ENCODE measurements around the gene P2RX7.
"Not testable (repeated sequence)": the region's sequence is repeated elsewhere in the genome, so short reads cannot be mapped to it uniquely, and the experiment has no call there.

P2RX7 gene

DNA sequence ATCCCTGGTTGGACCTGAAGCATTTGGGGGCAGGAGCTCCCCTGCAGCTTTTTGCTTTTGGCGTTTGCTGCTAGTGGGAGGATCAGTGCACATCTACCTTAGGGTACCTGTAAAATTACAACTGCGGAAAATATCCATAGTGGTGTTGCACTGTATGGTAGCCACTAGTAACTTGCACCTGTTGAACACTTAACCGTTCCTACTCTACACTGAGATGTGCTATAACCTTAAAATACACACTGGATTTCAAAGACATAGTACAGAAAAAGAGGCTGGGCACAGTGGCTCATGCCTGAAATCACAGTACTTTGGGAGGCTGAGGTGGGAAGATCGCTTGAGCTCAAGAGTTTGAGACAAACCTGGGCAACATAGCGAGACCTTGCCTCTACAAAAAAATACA lies 80.2 kb downstream of the P2RX7 start:
- DNase-seq: no peak

DNA sequence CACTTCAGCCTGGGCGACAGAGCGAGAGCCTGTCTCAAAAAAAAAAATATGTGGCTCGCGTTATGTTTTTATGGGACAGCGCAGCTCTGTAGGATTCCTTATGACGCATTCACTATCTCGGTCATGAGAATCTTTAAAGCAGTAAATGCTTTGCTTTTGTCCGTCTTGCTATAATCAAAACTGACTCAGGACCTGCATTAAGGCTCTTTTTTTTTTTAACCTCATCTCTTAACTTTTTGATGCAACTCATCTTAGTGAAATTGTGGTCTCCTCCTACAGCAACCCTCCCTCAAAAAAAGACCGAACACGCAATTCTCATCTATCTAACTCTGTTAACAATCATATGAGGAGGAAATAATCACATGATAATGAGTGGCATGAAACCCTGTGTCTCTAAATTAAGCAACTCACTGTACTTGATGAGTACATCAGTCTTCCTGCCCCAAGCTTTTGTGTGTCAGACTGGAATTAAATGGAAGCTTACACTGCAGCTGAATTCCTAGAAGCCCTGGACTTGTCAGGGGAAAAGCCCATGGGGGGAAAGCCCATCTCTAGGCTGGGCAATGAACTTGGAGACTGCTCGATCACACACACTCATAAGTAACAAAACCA lies 81.6 kb downstream of the P2RX7 start:
- no peak for DNase-seq

DNA sequence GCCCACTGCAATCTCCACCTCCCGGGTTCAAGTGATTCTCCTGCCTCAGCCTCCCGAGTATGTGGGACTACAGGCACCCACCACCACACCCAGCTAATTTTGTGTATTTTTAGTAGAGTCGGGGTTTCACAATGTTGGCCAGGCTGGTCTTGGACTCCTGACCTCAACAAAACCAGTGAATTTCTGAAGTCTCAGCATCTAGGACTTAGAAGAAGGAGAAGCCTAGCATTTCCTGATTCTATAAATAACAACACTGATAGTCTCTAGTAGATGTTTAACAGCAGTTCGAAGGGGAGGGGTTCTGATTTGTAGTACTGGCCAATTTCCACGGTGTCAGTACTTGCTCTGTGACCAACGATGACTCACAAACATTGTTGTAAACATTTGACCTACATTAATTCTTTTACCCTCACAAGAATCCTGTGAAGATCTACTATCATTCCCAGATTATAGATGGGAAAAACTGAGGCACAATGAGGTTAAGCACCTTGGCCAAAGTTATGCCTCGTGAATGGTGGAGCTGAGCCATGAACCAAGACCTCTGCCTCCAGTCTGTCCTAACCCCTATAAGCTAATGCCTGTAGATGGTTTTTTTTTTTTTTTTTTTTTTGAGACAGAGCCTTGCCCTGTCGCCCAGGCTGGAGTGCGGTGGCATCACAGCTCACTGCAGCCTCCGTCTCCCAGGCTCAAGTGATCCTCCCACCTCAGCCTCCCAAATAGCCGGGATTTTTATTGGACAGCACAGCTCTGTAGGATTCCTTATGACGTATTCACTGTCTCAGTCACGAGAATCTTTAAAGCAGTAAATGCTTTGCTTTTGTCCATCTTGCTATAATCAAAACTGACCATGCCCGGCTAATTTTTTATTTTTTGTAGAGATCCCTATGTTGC lies 82.4 kb downstream of the P2RX7 start:
- DNase-seq: no peak

DNA sequence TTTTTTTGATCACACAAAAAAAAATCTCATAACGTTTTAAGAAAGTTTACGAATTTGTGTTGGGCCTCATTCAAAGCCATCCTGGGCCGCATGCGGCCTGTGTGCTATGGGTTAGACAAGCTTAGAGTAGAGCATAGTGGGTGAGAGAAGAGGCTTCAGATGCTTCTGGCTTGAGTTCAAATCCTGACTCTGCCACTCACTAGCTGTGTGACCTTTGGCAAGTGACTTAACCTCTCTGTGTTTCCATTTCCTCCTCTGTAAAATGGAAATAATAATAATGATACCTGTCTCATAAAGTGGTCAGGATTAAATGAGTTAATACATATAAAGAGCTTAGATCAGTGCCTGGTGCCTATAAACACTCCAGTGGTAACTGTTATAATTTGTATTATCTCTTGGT lies 83.4 kb downstream of the P2RX7 start:
- DNase-seq: no peak

DNA sequence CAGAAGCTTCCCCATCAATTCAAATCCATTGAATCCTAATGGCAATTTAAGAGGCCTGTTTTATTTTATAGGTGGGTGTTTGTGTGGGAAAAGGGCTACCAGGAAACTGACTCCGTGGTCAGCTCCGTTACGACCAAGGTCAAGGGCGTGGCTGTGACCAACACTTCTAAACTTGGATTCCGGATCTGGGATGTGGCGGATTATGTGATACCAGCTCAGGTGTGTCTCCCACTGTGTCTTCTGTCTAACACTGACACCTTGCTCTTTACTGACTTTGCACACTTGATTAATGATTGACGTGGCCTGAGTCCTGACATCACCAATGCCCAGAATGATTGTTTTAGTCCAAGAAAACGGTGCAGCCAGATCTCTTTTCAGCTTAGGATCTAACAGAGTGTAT lies 84.4 kb downstream of the P2RX7 start:
- no peak for DNase-seq

DNA sequence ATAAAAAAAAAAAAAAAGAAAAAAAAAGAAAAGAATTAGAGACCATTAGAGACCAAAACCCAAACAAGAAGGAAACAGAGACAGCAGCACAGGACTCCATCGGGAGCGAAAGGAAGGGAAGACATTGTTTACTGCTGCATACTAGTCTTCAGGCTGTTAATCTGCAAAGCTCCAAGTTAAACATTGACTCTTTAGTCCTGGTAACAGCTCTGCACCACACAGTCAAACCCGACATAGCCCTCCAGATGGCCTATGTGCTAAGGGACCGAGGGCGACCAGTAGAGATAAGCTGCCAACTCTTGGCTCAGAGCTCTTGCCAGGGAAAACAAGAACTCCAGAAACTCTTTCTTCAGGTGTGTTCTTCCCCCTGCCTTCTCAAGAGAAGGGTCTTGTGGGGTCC lies 85.1 kb downstream of the P2RX7 start:
- DNase-seq: no peak

DNA sequence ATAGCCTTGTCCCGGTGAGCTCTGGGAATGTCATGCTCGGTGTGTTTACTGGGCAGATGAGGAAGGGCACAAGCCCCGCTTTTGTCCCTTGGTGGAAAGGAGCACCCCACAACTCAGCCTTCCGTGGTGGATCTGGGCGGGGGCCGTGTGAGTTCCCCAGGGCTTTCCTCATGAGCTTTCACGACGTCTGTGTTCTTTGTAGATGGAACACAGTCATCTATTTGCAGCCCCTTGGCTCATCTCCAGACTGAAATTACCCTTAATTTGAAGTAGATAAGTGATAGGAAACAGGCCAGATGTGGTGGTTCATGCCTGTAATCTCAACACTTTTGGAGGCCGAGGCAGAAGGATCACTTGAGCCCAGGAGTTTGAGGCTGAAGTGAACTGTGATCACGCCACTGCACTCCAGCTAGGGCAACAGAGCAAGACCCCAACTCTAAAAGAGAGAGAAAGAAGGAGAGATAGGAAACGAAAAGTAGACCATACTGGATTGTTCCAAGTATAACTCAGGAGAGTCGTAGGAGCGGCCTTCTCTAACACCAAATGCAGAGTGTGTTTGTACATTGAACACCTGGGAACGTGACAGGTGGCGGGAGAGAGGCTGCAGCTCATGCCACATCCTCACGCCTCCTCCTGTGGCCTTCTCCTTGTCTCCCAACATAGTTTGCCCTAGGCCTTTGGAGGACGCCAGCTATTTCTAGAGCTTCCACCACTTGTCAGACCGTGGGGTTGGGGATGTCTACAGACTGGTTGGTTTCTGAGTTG lies 86.1 kb downstream of the P2RX7 start:
- DNase-seq: no peak

DNA sequence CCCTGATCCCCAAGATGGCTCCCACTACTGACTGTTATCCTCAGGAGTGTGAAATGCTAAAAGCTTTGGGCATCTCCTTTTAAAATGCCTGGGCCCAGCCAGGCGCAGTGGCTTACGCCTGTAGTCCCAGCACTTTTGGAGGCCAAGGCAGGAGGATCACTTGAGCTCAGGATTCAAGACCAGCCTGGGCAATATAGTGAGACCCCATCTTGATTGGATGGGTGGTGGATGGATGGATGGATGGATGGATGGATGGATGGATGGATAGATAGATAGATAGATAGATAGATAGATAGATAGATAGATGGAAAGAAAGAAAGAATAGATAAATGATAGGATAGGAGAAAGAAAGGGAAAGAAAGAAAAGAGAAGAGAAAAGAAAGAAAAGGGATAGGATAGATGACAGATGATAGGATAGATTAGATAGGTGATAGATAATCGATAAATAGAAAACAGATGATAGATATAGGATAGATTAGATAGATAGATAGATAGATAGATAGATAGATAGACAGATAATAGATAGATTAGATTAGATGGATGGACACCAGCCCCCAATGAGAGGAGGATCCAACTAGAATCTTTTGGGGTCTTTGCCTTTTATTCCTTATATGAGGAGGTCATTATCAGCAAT lies 86.8 kb downstream of the P2RX7 start:
- no peak for DNase-seq

DNA sequence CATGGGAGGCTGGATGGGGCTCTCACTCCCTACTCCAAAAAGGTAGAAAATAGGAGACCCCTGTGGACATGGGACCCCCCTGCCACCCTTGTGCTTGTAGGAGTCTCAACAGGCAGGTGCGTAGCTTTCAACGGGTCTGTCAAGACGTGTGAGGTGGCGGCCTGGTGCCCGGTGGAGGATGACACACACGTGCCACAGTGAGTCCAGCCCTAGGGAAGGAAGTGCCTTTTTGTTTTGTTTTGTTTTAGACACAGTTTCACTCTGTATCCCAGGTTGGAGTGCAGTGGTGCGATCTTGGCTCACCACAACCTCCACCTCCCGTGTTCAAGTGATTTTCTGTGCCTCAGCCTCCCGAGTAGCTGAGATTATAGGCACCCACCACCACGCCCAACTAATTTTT lies 90.2 kb downstream of the P2RX7 start:
- DNase-seq: no peak

DNA sequence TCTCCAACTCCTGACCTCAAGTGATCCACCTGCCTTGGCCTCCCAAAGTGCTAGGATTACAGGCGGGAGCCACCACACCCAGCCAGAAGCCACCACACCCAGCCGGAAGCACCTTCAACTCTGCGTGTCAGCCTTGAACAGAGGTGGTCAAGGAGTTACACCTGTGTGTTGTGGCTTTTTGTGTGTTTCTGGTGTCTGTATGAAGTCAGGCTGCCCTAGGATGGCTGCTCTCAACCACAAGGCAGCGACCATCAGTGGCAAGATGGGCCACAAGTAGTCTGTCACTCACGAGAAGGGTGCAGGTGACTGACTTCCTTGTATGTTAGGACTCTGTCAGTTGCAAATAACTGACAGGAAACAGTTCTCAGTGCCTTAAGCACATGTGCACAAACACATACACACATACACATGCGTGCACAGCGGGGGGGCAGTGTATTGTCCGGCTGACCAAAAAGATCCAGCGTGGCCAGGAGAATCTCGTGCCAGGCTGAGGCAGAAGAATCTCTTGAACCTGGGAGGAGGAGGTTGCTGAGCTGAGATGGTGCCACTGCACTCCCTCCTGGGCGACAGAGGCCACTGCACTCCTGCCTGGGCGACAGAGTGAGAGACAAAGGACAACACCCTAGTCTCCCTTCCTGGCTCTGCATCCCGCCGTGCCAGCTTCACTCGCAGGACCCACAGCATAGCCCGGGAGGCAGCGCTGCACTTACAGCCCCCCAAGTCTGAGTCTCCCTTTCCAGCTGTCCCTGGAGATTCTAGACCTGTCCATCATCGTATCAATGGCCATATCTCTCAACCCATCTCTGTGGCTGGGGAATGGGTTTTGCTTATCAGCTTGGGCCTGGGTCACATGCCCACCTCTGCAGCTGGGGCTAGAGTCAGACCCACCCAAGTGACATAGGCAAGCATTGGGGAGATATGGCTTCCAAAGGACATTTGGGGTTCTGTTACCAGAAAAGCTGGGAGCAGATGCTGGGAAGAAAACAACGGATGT lies 90.9 kb downstream of the P2RX7 start:
- no peak for DNase-seq

DNA sequence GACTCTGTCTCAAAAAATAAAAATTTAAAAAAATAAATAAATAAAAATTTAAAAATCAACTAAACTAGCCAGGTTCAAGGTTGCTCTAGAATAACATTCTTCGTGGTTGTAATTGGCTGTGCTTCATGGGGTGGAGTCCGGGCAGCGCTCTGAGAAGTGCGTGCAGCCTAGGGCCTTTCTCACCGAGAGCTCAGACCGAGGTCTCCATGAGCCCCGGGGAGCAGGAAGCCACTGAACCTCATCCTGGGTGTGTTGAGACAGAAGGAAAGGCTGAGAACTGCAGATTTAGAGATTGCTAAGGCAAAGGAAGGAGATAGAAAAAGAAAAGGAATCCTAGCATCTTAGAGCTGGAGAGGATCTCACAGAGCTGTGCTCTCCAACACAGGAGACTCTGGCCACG lies 91.9 kb downstream of the P2RX7 start:
- DNase-seq: no peak

DNA sequence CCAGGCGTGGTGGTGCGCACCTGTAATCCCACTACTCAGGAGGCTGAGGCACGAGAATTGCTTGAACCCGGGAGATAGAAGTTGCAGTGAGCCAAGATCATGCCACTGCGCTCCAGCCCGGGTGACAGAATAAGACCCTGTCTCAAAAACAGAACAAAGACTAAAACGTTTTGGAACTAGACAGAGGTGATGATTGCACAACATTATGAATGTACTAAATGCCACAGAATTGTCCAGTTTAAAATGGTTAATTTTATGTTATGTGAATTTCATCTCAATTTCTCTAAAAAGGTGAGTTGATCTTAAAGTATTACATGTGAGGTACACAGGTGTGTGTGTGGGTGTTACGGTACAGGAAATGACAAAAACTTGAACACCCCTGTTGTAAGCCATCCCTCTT lies 93.7 kb downstream of the P2RX7 start:
- DNase-seq: no peak

DNA sequence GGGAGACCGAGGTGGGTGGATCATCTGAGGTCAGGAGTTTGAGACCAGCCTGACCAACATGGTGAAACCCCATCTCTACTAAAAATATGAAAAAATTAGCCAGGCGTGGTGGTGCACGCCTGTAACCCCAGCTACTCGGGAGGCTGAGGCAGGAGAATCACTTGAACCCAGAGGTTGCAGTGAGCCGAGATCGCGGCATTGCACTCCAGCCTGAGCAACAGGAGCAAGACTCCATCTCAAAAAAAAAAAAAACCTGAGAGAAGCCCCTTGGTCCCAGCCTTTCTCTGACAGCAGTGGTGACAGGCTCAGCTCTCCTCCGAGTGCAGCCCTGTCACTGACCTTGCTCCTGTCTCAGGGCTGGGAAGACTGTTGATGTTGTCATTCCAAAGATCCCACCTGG lies 94.2 kb downstream of the P2RX7 start:
- DNase-seq: not testable (repeated sequence)

DNA sequence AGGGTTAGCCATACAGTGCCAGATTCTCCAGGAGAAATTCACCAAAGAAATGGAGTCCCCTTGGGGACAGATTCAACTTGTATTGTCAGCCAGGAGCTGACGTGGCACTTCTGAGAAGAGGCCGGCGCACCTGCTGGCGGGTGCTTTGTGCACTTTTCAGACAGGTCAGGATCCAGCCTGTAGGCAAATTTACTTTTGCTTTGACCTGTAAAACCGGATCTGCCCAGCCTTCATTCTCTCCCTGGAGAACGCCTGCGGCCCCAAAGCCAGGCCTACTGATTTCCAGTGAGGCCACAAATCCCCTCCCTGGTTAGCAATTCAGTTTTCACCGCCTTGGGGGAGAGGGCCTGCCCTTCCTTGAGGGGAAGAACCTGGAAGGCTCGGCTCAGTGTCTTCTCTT lies 94.6 kb downstream of the P2RX7 start:
- no peak for DNase-seq

DNA sequence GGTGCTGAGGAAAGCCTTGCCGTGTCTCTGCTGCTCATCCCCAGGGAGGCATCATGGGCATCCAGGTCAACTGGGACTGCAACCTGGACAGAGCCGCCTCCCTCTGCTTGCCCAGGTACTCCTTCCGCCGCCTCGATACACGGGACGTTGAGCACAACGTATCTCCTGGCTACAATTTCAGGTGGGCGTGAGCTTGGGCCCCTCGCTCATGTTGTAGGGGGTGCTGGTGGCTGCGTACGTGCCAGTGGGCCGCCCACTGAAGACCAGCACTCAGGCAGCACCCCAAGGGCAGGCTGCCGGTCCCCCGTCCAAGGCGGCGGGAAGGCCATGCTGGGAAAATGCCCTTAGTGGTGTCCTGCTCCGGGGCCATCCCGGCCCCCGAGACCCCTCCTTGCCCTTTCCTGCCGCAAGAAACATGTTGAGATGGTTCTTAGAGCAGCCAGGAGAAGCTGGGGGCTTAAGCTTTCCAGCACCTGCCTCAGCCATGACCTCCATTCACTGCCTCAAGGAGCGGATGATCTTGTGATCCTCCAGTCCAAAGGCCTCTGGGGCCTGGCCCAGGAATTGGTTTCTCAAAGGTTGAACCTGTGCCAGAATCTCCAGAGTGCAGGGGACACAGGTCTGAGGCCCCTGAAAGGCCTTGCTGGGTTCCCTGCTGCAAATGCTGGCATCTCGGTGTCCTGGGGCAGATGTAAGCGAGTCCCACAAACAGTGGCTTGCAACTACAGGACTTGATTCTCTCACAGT lies 96.4 kb downstream of the P2RX7 start:
- no peak for DNase-seq

DNA sequence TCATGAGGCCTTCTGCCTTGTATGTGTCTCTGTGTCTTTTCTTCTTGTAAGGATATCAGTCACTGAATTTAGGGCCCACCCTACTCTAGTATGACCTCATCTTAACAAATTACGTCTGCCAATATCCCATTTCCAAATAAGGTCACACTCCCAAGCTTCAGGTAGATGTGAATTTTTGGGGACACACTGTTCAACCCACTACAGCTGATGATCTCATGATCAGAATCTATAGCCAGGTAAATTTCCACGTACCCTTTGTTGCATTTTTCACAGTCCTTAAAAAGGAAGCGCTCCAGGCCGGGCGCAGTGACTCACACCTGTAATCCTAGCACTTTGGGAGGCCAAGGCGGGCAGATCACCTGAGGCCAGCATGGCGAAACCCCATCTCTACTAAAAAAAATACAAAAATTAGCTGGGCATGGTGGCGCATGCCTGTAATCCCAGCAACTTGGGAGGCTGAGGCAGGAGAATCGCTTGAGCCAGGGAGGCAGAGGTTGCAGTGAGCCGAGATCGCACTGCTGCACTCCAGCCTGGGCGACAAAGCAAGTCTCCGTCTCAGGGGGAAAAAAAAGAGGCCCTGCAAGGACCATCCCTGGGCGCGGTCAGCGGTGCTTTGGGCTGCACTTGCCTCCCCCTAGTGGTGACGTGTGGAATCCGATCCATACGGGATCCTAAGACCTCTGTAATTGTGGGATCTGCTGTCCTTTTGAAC lies 97.3 kb downstream of the P2RX7 start:
- DNase-seq: not testable (repeated sequence)

DNA sequence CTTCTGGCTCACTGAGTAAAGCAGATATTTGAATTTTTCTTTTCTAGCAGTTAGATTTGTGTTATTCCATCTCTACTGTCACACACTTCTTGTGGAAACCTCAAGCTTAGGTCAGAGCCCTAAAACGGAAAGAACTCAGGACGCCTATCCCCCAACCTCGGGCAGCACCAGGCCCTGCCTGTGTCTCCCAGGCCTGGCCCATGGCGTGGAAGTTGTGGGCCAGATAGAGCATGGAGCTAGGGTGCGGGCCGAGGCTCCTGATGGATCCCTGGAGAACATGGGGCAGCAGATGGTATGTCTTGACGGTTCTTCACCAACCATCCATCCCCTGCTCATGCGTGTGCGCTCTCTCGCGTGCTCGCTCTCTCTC lies 97.8 kb downstream of the P2RX7 start:
- no peak for DNase-seq

DNA sequence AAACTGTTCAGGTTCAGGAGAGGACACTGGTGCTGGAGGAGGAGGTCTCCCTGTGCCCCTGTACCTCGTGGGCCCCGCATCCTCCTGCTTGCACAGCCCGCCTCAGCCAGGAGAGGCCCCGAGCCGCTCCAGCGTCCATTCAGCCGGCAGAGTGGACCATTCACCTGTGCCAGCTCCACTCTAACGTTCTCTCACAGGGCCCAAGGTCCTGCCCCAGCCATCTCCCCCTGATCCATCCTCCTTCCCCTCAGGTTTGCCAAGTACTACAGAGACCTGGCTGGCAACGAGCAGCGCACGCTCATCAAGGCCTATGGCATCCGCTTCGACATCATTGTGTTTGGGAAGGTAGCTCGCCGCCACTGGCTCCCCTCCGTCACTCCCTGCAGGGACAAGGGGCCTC lies 99.5 kb downstream of the P2RX7 start:
- DNase-seq: no peak

DNA sequence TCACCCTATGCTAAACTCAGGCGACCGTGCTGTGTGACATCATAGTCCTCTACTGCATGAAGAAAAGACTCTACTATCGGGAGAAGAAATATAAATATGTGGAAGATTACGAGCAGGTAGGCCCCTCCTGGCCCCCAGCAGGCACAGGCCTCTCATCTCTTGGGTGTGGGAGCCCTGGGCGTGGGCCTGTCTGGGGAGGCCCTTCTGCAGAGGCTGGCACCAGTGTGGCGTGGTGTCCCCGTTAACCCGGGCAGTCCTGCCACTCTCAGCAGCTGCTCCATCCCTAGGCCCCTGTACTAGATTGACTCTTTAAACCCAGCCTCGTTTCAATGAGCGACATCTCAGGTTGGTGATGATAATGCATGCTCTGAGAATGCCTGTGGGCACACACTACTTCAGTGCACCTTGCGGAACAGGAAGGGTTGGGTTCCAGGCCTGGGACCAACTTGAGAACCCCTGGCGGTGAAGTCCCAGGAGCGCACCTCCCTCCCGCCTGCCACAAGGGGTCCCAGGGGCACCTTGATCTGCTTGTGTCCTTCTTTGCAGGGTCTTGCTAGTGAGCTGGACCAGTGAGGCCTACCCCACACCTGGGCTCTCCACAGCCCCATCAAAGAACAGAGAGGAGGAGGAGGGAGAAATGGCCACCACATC lies 100.4 kb downstream of the P2RX7 start:
- DNase-seq: no peak

DNA sequence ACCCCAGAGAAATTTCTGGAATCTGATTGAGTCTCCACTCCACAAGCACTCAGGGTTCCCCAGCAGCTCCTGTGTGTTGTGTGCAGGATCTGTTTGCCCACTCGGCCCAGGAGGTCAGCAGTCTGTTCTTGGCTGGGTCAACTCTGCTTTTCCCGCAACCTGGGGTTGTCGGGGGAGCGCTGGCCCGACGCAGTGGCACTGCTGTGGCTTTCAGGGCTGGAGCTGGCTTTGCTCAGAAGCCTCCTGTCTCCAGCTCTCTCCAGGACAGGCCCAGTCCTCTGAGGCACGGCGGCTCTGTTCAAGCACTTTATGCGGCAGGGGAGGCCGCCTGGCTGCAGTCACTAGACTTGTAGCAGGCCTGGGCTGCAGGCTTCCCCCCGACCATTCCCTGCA lies 100.9 kb downstream of the P2RX7 start:
- no peak for DNase-seq
